AG04450 (cell line): Measurements from ENCODE around the gene RNU5B-1. TPM values are rescaled to one million over a fixed set of nuclear protein-coding genes. Genes with fewer than 3 reads are reported as not detected.
A peak's percentile ranks its signal among the peaks of the same experiment; 100 is the strongest.

ENCODE experiments used
- CTCF ChIA-PET: fragments of 300-600, 350-600 bp; formaldehyde crosslinking; extraction: SDS; loops from one replicate; lab custom pipeline; 2022; ENCODE audit warnings: antibody characterized with exemption, inconsistent platforms; lab: Charles Lee
- POLR2A ChIA-PET: fragments of 350-600 bp; formaldehyde crosslinking; extraction: SDS; loops from one replicate; lab custom pipeline; 2021; ENCODE audit warnings: antibody characterized with exemption, inconsistent platforms; lab: Yijun Ruan, JAX
- DNase-seq: peaks from one replicate; pipeline ENCODE4 v3.0.0-alpha.2; 2011; ENCODE audit warnings: low read depth, low spot score
- H3K27ac ChIP-seq: one replicate; pipeline ENCODE4 v1.5.1; 2012; ENCODE audit warnings: low read depth, low read length, control low read depth
- H3K27me3 ChIP-seq: one replicate; pipeline ENCODE4 v1.6.0; 2012; ENCODE audit warnings: low read length; ENCODE audit not compliant: control insufficient read depth, insufficient read depth
- H3K4me3 ChIP-seq: 2 replicates; pipeline ENCODE4 v1.5.1; 2011; ENCODE audit warnings: mild to moderate bottlenecking, low read depth, low read length, control low read depth
- H3K9me3 ChIP-seq: 2 replicates; pipeline ENCODE4 v1.5.1; 2012; ENCODE audit warnings: low read length; ENCODE audit not compliant: control insufficient read depth, insufficient read depth
- CTCF ChIP-seq: IDR thresholded peaks from 2 replicates; pipeline ENCODE4 v1.5.1; 2011; ENCODE audit warnings: low read depth, low read length, control low read depth, inconsistent platforms
- polyA plus RNA-seq: library from polyadenylated mRNA; depleted of rRNA; stranded (reverse); fragments of >200 nt; gene quantifications from 2 replicates; pipeline ENCODE4 v1.2.3, GENCODE V29; 2011

RNU5B-1 gene
- polyA plus RNA-seq, 1 experiment = not detected

GRCh38 chr15:65307978-65308377, 3.5 kb downstream of the RNU5B-1 start:
- no peak overlapping the region for H3K27ac ChIP-seq
- POLR2A ChIA-PET = no interaction called here

DNA sequence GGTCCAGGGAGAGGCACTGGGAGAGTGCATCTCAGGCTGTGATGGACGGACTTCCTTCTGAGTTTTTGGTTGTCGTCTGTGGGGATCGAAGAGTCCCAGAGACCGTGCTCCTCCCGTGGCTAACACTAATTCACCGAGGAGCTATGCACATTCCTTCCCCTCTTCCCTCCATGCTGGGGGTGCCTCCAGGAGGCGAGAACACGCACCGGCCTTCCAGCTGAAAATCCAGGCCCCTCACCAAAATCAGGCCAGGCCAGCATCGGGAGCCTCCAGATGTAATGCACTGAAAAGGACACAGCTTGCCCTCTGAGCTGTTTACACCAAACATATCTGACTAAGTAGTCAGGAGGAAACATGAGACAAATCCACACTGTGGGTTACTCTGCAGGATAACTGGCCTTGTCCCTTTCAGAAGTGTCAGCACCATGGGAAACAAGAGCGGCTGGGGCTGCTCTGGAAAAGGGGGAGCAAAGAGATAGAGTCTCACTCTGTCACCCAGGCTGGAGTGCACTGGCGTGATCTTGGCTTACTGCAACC, 5.5 kb downstream of the RNU5B-1 start:
- CTCF ChIA-PET = interaction anchor here (1.4 kb wide), 2 partner anchors 9 to 76 kb away, joined by 4 to 6 read pairs; no protein-coding TSS in a partner anchor

More at GRCh38 chr15:65307978-65308377, 3.5 kb downstream of the RNU5B-1 start:
- Histone ChIP-seq H3K9me3 (no peaks in the 10 kb centered on the region), H3K4me3 (no peak overlapping the region), H3K27me3 (peaks cover 7% of the 10 kb centered on the region)
- TF ChIP-seq CTCF = no peak
- no peak for DNase-seq
- CTCF ChIA-PET = interaction anchor here (1.1 to 1.7 kb wide), 3 partner anchors 9 to 77 kb away, joined by 3 to 5 read pairs (median 3); no protein-coding TSS in a partner anchor

GRCh38 chr15:65310431-65311137, 6.1 kb downstream of the RNU5B-1 start:
- Histone ChIP-seq H3K4me3 (no peak overlapping the region), H3K9me3 (no peaks in the 10 kb centered on the region), H3K27ac (peak overlapping the region; percentile 3), H3K27me3 (peaks cover 7% of the 10 kb centered on the region)
- no peak for TF ChIP-seq CTCF
- no peak for DNase-seq
- ChIA-PET POLR2A (interaction anchor here (0.6 to 0.8 kb wide), 2 partner anchors 125 to 596 kb away, joined by 3 read pairs; no protein-coding TSS in a partner anchor), CTCF (interaction anchor here (1.4 kb wide), 2 partner anchors 8 to 75 kb away, joined by 4 to 6 read pairs; no protein-coding TSS in a partner anchor)

More for the DNA sequence above, 5.5 kb downstream of the RNU5B-1 start:
- no peak overlapping the region for H3K4me3 ChIP-seq
- POLR2A ChIA-PET = interaction anchor here (0.6 to 1.1 kb wide), 3 partner anchors 65 to 596 kb away, joined by 3 read pairs; no protein-coding TSS in a partner anchor
- peaks cover 7% of the 10 kb centered on the region for H3K27me3 ChIP-seq
- peak overlapping the region; percentile 25 for H3K27ac ChIP-seq
- TF ChIP-seq CTCF = no peak
- H3K9me3 ChIP-seq = no peaks in the 10 kb centered on the region
- peak; percentile 45 for DNase-seq

DNA sequence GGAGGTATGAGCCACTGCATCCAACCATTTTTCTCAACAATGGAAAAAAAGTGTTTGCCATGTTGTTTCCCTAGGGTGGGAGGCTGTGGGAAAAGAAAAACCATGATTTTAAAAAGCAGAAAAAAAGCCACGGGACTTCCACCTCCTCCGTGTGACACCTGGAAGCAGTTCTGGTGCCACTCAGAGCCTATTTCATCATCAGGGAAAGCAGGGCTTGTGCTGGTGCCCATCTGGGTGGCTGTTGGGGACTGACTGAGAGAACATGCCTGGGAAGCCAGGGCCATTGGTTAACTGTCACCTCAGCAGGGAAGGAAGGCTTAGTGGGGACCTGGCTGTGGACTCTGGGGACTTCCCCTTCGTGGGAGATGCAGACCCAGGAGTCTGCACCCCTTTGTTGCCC, 7.3 kb downstream of the RNU5B-1 start:
- DNase-seq = no peak
- Histone ChIP-seq H3K27ac (no peak overlapping the region), H3K27me3 (peaks cover 7% of the 10 kb centered on the region), H3K9me3 (no peaks in the 10 kb centered on the region), H3K4me3 (no peak overlapping the region)
- TF ChIP-seq CTCF = no peak
- ChIA-PET CTCF (interaction anchor here (2.0 kb wide), 1 partner anchor 89 kb away, joined by 5 read pairs; no protein-coding TSS in a partner anchor), POLR2A (no interaction called here)
